ENCODE measurements around the gene MMP25.
A peak's percentile ranks its signal among the peaks of the same experiment; 100 is the strongest.

MMP25 gene

GRCh38 chr16:3017794-3018506 is 28.4 kb upstream of the MMP25 start, which contains the start of gene CLDN6:
TSS of gene CLDN6 (minus strand) at chr16:3018183. CDS start at chr16:3016021, 2,162 bp downstream.
- DNase-seq (ENCODE audit: low read depth in 2 of 2), result no peak

DNA sequence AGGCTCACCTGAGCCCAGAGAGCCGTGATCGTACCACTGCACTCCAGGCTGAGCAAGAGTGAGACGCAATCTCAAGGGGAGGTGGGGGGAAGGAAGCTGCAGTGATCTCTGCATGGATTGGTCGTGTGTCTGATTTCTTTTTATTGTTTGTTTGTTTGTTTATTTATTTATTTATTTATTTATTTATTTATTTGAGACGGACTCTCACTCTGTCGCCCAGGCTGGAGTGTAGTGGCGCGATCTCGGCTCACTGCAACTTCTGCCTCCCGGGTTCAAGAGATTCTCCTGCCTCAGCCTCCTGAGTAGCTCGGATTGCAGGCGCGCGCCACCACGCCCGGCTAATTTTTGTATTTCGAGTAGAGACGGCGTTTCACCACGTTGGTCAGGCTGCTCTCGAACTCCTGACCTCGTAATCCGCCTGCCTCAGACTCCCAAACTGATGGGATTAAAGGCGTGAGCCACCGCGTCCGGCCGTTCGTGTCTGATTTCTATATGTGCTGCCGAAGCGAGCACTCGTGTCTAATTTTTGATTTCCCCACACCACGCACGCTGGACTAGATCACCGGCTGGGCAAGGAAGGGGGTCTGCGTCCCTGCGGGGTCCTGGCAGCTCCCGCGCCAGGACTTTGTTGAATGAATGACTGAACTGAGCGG is 26.6 kb upstream of the MMP25 start:
- DNase-seq (ENCODE audit: low read depth in 2 of 2), result no peak

- DNase-seq (ENCODE audit: low read depth in 2 of 2), result no peak
These were observed 26.1 kb upstream of the MMP25 start, which contains the start of gene TNFRSF12A for GRCh38 chr16:3020247-3020603. TSS of gene TNFRSF12A (plus strand) at chr16:3020368. CDS start at chr16:3020398, 30 bp downstream.

- DNase-seq (ENCODE audit: low read depth in 2 of 2), result peak; percentile 59 to 69
These were observed 25.5 kb upstream of the MMP25 start for GRCh38 chr16:3020604-3021448.

GRCh38 chr16:3021449-3022207 is 24.7 kb upstream of the MMP25 start:
- peak; percentile 86 to 87 for DNase-seq (ENCODE audit: low read depth in 2 of 2)

- DNase-seq (ENCODE audit: low read depth in 2 of 2), result peak; percentile 91 to 93
These were observed 24.1 kb upstream of the MMP25 start for GRCh38 chr16:3022208-3022683.

DNA sequence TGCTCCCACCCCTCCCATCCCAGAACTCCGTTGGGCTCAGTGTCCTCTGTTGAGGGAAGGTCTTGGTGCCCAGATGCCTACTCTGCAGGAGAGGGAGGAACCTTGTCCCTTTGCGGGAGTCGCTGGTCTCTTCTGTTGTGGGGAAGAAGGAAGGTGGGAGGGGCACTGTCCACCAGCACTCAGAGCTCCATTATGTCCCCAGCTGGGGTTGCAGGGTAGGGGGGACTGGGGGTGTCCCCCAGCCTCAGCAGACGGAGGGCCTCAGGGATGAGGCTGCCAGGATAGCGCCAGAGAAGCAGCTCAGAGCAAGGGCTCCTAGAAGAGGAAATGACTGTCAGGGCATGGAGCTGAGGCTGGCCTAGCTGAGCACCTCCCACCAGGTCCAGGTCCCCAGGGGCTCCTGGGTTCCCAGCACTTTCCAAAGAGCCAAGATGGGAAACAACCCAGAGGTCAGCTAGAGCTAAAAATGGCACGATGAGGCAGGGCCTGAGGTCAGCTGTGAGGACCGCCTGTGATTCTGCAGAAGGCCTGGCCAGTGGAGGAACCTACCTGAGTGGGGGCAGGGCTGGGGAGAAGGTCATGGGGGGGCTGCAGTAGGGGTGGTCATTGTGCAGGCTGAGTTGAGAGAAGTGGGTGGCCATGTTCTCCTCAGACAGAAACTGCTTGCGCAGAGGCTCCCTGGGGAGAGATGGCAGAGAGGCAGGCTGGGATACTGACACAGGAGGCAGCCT is 23.5 kb upstream of the MMP25 start:
- no peak for DNase-seq (ENCODE audit: low read depth in 2 of 2)

GRCh38 chr16:3023415-3023668 is 23.0 kb upstream of the MMP25 start:
- no peak for DNase-seq (ENCODE audit: low read depth in 2 of 2)

DNA sequence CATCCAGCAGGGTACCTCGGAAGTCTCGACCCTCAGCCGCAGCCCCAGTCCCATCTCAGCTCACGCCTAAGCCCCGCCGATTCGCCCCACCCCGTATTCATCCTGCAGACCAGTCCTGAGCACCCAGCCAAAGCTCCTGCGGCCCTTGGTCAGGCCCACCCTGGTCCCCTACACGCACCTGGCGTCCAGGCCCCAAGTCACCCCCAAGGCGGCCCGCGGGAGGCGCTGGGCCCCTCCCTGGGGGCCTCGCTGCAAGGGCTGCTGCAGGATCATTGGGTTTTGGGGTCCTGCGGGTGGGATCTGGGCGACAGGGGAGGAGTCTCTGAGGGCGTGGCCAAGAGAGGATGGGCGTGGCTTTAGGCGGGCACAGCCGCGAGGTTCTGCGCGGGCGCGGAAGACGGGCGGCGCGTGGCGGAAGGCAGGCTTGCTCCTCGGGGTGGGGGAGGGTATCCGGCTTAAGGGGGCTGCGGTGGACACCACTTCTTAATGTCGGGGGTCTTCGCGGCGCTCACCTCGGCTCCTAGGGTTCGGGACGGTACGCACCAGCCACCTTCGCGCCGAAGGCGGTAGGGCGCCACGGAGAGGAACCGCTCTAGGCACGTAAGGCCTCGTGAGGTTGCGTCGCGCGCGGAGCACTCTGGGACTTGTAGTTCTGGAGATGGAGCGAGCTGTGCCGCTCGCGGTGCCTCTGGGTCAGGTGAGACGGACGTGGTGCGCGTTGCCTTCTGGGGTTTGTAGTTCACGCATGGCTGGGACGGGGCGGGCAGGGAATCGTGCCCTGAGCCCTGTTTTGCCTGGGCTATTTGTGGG is 22.5 kb upstream of the MMP25 start, which contains the start of the genes HCFC1R1 and THOC6:
TSS of gene HCFC1R1 (minus strand) at position 274 of the 810 bp plus-strand sequence. CDS start at position 273, 1 bp downstream.
TSS of gene THOC6 (plus strand) at position 367 of the 810 bp plus-strand sequence. CDS start at position 659, 292 bp downstream.
- DNase-seq (ENCODE audit: low read depth in 2 of 2), result peak; percentile 91 to 92

GRCh38 chr16:3025032-3026002 is 21.0 kb upstream of the MMP25 start:
- no peak for DNase-seq (ENCODE audit: low read depth in 2 of 2)

GRCh38 chr16:3026003-3026378 is 20.4 kb upstream of the MMP25 start:
- DNase-seq (ENCODE audit: low read depth in 2 of 2), result no peak

- DNase-seq (ENCODE audit: low read depth in 2 of 2), result no peak
These were observed 19.5 kb upstream of the MMP25 start for GRCh38 chr16:3026609-3027488.

- DNase-seq (ENCODE audit: low read depth in 2 of 2), result no peak
These were observed 18.9 kb upstream of the MMP25 start for GRCh38 chr16:3027489-3027795.

DNA sequence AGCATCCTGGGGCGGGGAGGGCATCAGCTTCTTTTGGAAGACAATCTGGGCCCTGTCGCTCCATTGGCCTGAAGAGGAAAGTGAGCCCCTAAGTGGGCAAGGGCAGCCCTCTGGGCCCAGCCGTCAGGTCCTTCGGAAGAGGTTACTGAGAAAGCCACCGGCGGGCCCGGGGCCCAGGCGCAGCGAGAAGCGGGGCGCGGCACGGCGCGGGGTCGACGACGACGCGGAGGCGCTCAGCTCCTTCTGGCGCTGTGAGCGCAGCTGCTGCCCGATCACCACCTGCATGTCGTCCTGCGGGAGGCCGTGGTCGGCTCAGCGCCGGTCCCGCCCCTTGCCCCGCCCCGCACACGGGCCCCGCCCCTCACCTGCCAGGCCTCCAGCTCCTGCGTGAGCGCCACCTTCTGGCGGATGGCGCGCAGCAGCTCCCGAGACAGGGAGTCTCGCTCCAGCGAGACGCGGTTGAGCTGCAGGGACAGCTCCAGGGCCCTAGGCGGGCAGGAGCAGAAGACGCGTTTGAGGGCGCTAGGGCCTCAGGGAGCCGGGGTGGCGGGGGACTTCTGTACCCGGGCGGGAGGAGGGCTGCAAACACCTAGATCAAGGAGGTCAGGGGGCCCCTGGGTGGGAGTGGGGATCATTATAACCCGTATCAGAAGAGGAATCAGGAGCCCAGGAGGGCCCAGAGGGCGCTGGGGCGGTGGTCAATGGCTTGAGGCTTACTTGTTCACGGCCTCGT is 18.2 kb upstream of the MMP25 start:
- DNase-seq (ENCODE audit: low read depth in 2 of 2), result no peak

- no peak for DNase-seq (ENCODE audit: low read depth in 2 of 2)
These were observed 17.5 kb upstream of the MMP25 start for GRCh38 chr16:3028716-3029319.

GRCh38 chr16:3029491-3030221 is 16.7 kb upstream of the MMP25 start:
- DNase-seq (ENCODE audit: low read depth in 2 of 2), result no peak
